Measurements from ENCODE around the gene FANCC. TPM values are rescaled to one million over a fixed set of nuclear protein-coding genes. Genes with fewer than 3 reads are reported as not detected.

Gene FANCC
- total RNA-seq, 1 experiment from 2014 or later, result 19.4 TPM

DNA sequence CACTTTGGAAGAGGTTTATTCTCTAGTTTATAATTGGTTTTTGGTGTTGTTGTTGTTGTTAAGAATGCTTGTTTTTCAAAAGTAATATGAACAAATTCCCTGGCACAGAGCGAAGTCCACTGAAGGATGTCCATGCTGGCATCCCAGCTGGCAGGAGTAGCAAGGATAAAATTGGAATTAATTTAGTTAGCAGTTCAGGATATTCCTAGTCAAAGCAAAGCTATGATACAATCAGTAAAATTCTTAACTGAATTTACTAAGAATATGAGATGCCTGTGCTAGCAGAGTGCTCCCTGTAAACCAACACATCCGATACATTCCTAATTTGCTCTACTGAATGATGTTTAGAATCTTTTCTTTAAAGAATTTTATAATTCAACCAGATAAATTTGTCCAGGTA is 161.4 kb downstream of the FANCC start:
- H3K4me1 ChIP-seq (ENCODE audit: control insufficient read depth in 1 of 2, insufficient read depth in 2 of 2, low read length in 2 of 2), result peaks cover 0 to 6% of the 10 kb centered on the region in 2 experiments; a peak in 1 of 4 replicates
- ChIA-PET CTCF (interaction anchor here (1.8 kb wide), 1 partner anchor 12 kb away, joined by 6 read pairs; no protein-coding TSS in a partner anchor), POLR2A (no interaction called here), RAD21 (ENCODE audit: low non-redundant PET in 1 of 2, low total read pairs in 2 of 2, uncharacterized antibody in 2 of 2, unreplicated experiment in 2 of 2) (no interaction called here)
- no peak overlapping the region for H3K9ac ChIP-seq (ENCODE audit: low read length)
- no peaks in the 10 kb centered on the region for H3K27me3 ChIP-seq (ENCODE audit: insufficient read depth, low read length)
- TF ChIP-seq, protein P1, sequence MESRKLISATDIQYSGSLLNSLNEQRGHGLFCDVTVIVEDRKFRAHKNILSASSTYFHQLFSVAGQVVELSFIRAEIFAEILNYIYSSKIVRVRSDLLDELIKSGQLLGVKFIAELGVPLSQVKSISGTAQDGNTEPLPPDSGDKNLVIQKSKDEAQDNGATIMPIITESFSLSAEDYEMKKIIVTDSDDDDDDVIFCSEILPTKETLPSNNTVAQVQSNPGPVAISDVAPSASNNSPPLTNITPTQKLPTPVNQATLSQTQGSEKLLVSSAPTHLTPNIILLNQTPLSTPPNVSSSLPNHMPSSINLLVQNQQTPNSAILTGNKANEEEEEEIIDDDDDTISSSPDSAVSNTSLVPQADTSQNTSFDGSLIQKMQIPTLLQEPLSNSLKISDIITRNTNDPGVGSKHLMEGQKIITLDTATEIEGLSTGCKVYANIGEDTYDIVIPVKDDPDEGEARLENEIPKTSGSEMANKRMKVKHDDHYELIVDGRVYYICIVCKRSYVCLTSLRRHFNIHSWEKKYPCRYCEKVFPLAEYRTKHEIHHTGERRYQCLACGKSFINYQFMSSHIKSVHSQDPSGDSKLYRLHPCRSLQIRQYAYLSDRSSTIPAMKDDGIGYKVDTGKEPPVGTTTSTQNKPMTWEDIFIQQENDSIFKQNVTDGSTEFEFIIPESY (IDR thresholded peaks at IDR 0.05; ENCODE audit: extremely low read depth, insufficient replicate concordance, low read length), result no peak
- no peak overlapping the region for H3K4me2 ChIP-seq (ENCODE audit: low read length)
- H3K36me3 ChIP-seq (ENCODE audit: control insufficient read depth in 1 of 2, insufficient read depth in 2 of 2, low read length in 2 of 2), result no peaks in the 10 kb centered on the region
- H3K9me3 ChIP-seq (ENCODE audit: control insufficient read depth in 1 of 2, insufficient read depth in 1 of 2, low read depth in 1 of 2, low read length in 2 of 2), result no peaks in the 10 kb centered on the region
- H2AFZ ChIP-seq (ENCODE audit: low read depth, low read length, poor library complexity, severe bottlenecking), result no peak overlapping the region
- no peaks in the 10 kb centered on the region for H3K79me2 ChIP-seq (ENCODE audit: insufficient read depth, low read length)
- no peak overlapping the region for H3K27ac ChIP-seq (ENCODE audit: low read depth, low read length)
- H3K4me3 ChIP-seq (replicated peaks in 1 of 2; ENCODE audit: low read depth in 1 of 2, low read length in 2 of 2), result no peak overlapping the region
- intact Hi-C loops (cut with micrococcal nuclease), result no loop called here
- H4K20me1 ChIP-seq (ENCODE audit: insufficient read depth), result no peaks in the 10 kb centered on the region
- DNase-seq (ENCODE audit: low read depth, low spot score) (no peak), ATAC-seq (no peak)
- BruUV-seq (replicated peaks), result no TSS peak
- H3K9me2 ChIP-seq (ENCODE audit: insufficient read depth), result no peaks in the 10 kb centered on the region

DNA sequence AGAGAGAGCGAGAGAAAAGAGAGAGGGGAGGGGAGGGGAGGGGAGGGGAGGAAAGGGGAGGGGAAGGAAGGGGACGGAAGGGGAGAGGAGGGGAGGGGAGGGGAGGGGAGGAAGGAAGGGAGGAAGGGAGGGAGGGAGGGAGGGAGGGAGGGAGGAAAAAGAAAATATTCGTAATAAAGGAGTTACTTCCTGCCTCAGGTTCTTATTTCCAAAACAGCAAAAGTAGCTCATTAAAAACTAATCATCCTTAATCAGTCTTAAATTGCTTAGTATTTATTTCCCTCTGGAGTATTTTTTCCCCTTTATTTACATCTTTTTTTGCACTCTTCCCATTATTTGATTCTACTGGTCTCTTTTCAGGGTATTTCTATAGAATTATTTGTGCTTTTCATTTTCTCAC is 162.3 kb downstream of the FANCC start:
- H3K27me3 ChIP-seq (ENCODE audit: insufficient read depth, low read length), result no peaks in the 10 kb centered on the region
- ATAC-seq (no peak), DNase-seq (ENCODE audit: low read depth, low spot score) (no peak)
- H3K4me3 ChIP-seq (replicated peaks in 1 of 2; ENCODE audit: low read depth in 1 of 2, low read length in 2 of 2), result no peak overlapping the region
- intact Hi-C loops (cut with micrococcal nuclease), result no loop called here
- H4K20me1 ChIP-seq (ENCODE audit: insufficient read depth), result no peaks in the 10 kb centered on the region
- no peak overlapping the region for H2AFZ ChIP-seq (ENCODE audit: low read depth, low read length, poor library complexity, severe bottlenecking)
- no peak overlapping the region for H3K27ac ChIP-seq (ENCODE audit: low read depth, low read length)
- no peaks in the 10 kb centered on the region for H3K9me3 ChIP-seq (ENCODE audit: control insufficient read depth in 1 of 2, insufficient read depth in 1 of 2, low read depth in 1 of 2, low read length in 2 of 2)
- POLR2A ChIA-PET, result no interaction called here
- TF ChIP-seq MAX (IDR thresholded peaks at IDR 0.05) (no peak), CEBPB (IDR thresholded peaks at IDR 0.05; ENCODE audit: low read depth) (no peak), ELF1 (IDR thresholded peaks at IDR 0.05; ENCODE audit: borderline replicate concordance, low read depth) (no peak), TCF7L2 (IDR thresholded peaks at IDR 0.05; ENCODE audit: borderline replicate concordance, extremely low read depth, insufficient read depth, insufficient read length) (no peak), SIN3A (IDR thresholded peaks at IDR 0.05; ENCODE audit: low read depth) (no peak), SRF (IDR thresholded peaks at IDR 0.05; ENCODE audit: low read depth) (no peak), CBX3 (IDR thresholded peaks at IDR 0.05; ENCODE audit: low read depth) (no peak), RAD21 (IDR thresholded peaks at IDR 0.05; ENCODE audit: low read depth) (no peak), EZH2phosphoT487 (IDR thresholded peaks at IDR 0.05; ENCODE audit: borderline replicate concordance) (no peak)
- TF ChIP-seq, protein P2, sequence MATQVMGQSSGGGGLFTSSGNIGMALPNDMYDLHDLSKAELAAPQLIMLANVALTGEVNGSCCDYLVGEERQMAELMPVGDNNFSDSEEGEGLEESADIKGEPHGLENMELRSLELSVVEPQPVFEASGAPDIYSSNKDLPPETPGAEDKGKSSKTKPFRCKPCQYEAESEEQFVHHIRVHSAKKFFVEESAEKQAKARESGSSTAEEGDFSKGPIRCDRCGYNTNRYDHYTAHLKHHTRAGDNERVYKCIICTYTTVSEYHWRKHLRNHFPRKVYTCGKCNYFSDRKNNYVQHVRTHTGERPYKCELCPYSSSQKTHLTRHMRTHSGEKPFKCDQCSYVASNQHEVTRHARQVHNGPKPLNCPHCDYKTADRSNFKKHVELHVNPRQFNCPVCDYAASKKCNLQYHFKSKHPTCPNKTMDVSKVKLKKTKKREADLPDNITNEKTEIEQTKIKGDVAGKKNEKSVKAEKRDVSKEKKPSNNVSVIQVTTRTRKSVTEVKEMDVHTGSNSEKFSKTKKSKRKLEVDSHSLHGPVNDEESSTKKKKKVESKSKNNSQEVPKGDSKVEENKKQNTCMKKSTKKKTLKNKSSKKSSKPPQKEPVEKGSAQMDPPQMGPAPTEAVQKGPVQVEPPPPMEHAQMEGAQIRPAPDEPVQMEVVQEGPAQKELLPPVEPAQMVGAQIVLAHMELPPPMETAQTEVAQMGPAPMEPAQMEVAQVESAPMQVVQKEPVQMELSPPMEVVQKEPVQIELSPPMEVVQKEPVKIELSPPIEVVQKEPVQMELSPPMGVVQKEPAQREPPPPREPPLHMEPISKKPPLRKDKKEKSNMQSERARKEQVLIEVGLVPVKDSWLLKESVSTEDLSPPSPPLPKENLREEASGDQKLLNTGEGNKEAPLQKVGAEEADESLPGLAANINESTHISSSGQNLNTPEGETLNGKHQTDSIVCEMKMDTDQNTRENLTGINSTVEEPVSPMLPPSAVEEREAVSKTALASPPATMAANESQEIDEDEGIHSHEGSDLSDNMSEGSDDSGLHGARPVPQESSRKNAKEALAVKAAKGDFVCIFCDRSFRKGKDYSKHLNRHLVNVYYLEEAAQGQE (IDR thresholded peaks at IDR 0.05; ENCODE audit: low read depth), result no peak
- TF ChIP-seq, protein P1 (IDR thresholded peaks at IDR 0.05; ENCODE audit: extremely low read depth, insufficient replicate concordance, low read length), result no peak
- CTCF ChIA-PET, result interaction anchor here (1.7 kb wide), 1 partner anchor 13 kb away, joined by 5 read pairs; no protein-coding TSS in a partner anchor
- no peak overlapping the region for H3K4me2 ChIP-seq (ENCODE audit: low read length)
- H3K9me2 ChIP-seq (ENCODE audit: insufficient read depth), result no peaks in the 10 kb centered on the region
- no TSS peak for BruUV-seq (replicated peaks)
- no peak overlapping the region for H3K9ac ChIP-seq (ENCODE audit: low read length)
- H3K4me1 ChIP-seq (ENCODE audit: control insufficient read depth in 1 of 2, insufficient read depth in 2 of 2, low read length in 2 of 2), result peaks cover 0 to 6% of the 10 kb centered on the region in 2 experiments; a peak in 1 of 4 replicates
- H3K36me3 ChIP-seq (ENCODE audit: control insufficient read depth in 1 of 2, insufficient read depth in 2 of 2, low read length in 2 of 2), result no peaks in the 10 kb centered on the region
- no peaks in the 10 kb centered on the region for H3K79me2 ChIP-seq (ENCODE audit: insufficient read depth, low read length)
- RAD21 ChIA-PET (ENCODE audit: low non-redundant PET in 1 of 2, low total read pairs in 2 of 2, uncharacterized antibody in 2 of 2, unreplicated experiment in 2 of 2), result no interaction called here
